ENCODE measurements around the gene FHIT. TPM values are rescaled to one million over a fixed set of nuclear protein-coding genes. Genes with fewer than 3 reads are reported as not detected.
"Not testable (repeated sequence)": the region's sequence is repeated elsewhere in the genome, so short reads cannot be mapped to it uniquely, and the experiment has no call there.

The FHIT gene
- total RNA-seq, 2 experiments from 2014 or later: 86.0 to 90.6 TPM

DNA sequence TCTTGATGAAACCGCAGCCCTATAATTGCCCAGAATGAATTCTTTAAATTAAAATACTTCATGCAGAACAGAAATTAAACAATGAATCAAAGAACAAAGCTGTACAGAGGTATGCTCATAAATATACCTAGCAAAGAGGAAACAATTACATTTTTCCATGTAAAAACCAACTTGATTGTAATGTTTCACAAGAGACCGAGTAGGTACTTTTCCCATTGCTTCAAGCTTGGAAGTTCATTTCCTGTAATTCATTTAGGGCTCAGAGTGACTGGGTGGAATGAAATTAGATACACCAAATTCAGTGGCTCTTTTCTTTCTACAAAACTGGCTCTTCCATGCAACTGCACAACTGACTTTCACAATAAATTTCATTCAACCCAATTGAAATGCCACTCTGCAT lies 51.4 kb downstream of the FHIT start:
- ChIA-PET POLR2A (no interaction called here), CTCF (no interaction called here)
- Histone ChIP-seq H3K9me3 (ENCODE audit: control insufficient read depth in 1 of 2, insufficient read depth in 1 of 2, low read length in 2 of 2) (peaks cover 0 to 5% of the 10 kb centered on the region in 2 experiments), H3K27ac (ENCODE audit: low read depth in 1 of 2, low read length in 2 of 2) (no peak overlapping the region), H3K36me3 (ENCODE audit: insufficient read depth, low read length) (no peaks in the 10 kb centered on the region), H3K4me3 (ENCODE audit: low read length) (no peak overlapping the region), H3K4me1 (ENCODE audit: insufficient read depth, low read length) (no peaks in the 10 kb centered on the region), H3K27me3 (ENCODE audit: control insufficient read depth in 1 of 2, insufficient read depth in 2 of 2, low read length in 2 of 2) (no peaks in the 10 kb centered on the region)
- H3K27ac Mint-ChIP-seq: no peak overlapping the region
- no peaks in the 10 kb centered on the region for H3K36me3 Mint-ChIP-seq (ENCODE audit: low read depth)
- H3K4me3 Mint-ChIP-seq: no peak overlapping the region
- TF ChIP-seq, protein P1, sequence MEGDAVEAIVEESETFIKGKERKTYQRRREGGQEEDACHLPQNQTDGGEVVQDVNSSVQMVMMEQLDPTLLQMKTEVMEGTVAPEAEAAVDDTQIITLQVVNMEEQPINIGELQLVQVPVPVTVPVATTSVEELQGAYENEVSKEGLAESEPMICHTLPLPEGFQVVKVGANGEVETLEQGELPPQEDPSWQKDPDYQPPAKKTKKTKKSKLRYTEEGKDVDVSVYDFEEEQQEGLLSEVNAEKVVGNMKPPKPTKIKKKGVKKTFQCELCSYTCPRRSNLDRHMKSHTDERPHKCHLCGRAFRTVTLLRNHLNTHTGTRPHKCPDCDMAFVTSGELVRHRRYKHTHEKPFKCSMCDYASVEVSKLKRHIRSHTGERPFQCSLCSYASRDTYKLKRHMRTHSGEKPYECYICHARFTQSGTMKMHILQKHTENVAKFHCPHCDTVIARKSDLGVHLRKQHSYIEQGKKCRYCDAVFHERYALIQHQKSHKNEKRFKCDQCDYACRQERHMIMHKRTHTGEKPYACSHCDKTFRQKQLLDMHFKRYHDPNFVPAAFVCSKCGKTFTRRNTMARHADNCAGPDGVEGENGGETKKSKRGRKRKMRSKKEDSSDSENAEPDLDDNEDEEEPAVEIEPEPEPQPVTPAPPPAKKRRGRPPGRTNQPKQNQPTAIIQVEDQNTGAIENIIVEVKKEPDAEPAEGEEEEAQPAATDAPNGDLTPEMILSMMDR (IDR thresholded peaks at IDR 0.05): no peak
- intact Hi-C loops (cut with DNase I, micrococcal nuclease): no loop called here
- H3K4me1 Mint-ChIP-seq (ENCODE audit: low read depth): no peaks in the 10 kb centered on the region
- no peaks in the 10 kb centered on the region for H3K9me3 Mint-ChIP-seq
- H3K27me3 Mint-ChIP-seq: no peaks in the 10 kb centered on the region
- DNase-seq: no peak
- ATAC-seq (ENCODE audit: poor library complexity): no peak

DNA sequence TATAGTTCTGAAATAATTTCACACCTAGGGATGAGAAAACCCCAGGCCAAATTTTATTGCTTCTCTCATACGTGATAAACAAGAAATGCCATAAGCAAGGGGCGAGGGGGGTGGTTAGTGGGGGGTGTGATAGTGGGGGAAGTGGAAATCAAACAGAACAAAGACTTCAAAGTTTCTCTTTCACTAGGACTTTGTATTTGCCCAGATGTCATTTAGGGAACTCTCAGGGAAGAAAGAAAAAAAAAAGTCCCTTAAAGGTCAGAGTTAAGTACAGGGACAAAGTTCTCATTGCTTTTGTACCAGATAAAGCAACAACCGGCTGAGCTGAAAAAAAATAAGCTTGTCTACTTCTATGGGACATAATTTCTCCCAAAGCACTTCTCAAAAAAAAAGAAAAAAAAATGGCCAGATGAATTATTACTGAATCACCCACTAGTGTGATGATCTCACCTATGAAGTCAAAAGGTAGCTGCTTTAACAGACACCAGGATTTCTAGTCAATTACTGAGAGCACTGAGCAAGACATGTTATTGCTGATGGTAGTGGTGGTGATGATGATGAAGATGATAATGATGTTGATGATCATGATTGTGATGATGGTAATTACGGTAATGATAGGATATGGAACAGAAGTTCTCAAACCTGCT lies 56.2 kb downstream of the FHIT start:
- H3K9me3 ChIP-seq (ENCODE audit: control insufficient read depth in 1 of 2, insufficient read depth in 1 of 2, low read length in 2 of 2): no peaks in the 10 kb centered on the region
- H3K27me3 ChIP-seq (ENCODE audit: control insufficient read depth in 1 of 2, insufficient read depth in 2 of 2, low read length in 2 of 2): no peaks in the 10 kb centered on the region
- no peak for ATAC-seq (ENCODE audit: poor library complexity)
- Mint-ChIP-seq H3K27me3 (no peaks in the 10 kb centered on the region), H3K36me3 (ENCODE audit: low read depth) (no peaks in the 10 kb centered on the region), H3K27ac (no peak overlapping the region), H3K9me3 (peaks cover 1% of the 10 kb centered on the region), H3K4me1 (ENCODE audit: low read depth) (no peaks in the 10 kb centered on the region), H3K4me3 (no peak overlapping the region)
- H3K27ac ChIP-seq (ENCODE audit: low read depth in 1 of 2, low read length in 2 of 2): no peak overlapping the region
- TF ChIP-seq, protein P1 (IDR thresholded peaks at IDR 0.05): no peak
- ChIA-PET CTCF (no interaction called here), POLR2A (no interaction called here)
- intact Hi-C loops (cut with DNase I, micrococcal nuclease): no loop called here
- DNase-seq: no peak
- no peak overlapping the region for H3K4me3 ChIP-seq (ENCODE audit: low read length)
- no peaks in the 10 kb centered on the region for H3K36me3 ChIP-seq (ENCODE audit: insufficient read depth, low read length)
- H3K4me1 ChIP-seq (ENCODE audit: insufficient read depth, low read length): no peaks in the 10 kb centered on the region

DNA sequence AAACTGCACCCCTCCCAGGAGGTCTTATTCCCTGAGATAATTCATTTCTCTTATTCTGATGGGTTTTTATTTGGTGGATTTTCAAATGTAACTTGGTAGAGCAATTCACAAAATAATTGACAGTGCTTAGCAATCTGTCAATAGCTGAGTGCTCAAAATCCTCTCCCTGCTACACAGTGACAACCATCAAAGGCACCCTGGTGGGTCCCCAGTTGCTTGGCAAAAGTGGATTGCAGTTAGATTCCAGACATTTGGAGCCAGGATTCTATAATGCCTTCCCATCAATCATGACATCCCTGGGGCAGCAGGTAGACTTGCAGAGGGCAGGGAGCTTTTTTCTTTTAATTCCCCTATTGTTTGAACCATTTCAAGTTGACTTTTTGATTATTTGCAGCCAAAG lies 59.0 kb downstream of the FHIT start:
- H3K27me3 ChIP-seq (ENCODE audit: control insufficient read depth in 1 of 2, insufficient read depth in 2 of 2, low read length in 2 of 2): no peaks in the 10 kb centered on the region
- Mint-ChIP-seq H3K4me1 (ENCODE audit: low read depth) (no peaks in the 10 kb centered on the region), H3K36me3 (ENCODE audit: low read depth) (no peaks in the 10 kb centered on the region), H3K27ac (no peak overlapping the region), H3K9me3 (peaks cover 4% of the 10 kb centered on the region), H3K27me3 (no peaks in the 10 kb centered on the region), H3K4me3 (no peak overlapping the region)
- ATAC-seq (ENCODE audit: poor library complexity) (no peak), DNase-seq (no peak)
- no peak overlapping the region for H3K27ac ChIP-seq (ENCODE audit: low read depth in 1 of 2, low read length in 2 of 2)
- ChIA-PET POLR2A (no interaction called here), CTCF (no interaction called here)
- H3K36me3 ChIP-seq (ENCODE audit: insufficient read depth, low read length): no peaks in the 10 kb centered on the region
- intact Hi-C loops (cut with DNase I, micrococcal nuclease): no loop called here
- H3K4me3 ChIP-seq (ENCODE audit: low read length): no peak overlapping the region
- no peaks in the 10 kb centered on the region for H3K9me3 ChIP-seq (ENCODE audit: control insufficient read depth in 1 of 2, insufficient read depth in 1 of 2, low read length in 2 of 2)
- H3K4me1 ChIP-seq (ENCODE audit: insufficient read depth, low read length): no peaks in the 10 kb centered on the region
- TF ChIP-seq, protein P1 (IDR thresholded peaks at IDR 0.05): no peak

DNA sequence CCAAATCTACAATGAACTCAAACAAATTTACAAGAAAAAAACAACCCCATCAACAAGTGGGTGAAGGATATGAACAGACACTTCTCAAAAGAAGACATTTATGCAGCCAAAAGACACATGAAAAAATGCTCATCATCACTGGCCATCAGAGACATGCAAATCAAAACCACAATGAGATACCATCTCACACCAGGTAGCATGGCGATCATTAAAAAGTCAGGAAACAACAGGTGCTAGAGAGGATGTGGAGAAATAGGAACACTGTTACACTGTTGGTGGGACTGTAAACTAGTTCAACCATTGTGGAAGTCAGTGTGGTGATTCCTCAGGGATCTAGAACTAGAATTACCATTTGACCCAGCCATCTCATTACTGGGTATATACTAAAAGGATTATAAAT lies 61.0 kb downstream of the FHIT start:
- H3K27ac Mint-ChIP-seq; H3K9me3 Mint-ChIP-seq; intact Hi-C loops (cut with DNase I, micrococcal nuclease); POLR2A ChIA-PET; H3K36me3 ChIP-seq (ENCODE audit: insufficient read depth, low read length); H3K4me1 Mint-ChIP-seq (ENCODE audit: low read depth); H3K4me3 Mint-ChIP-seq; H3K9me3 ChIP-seq (ENCODE audit: control insufficient read depth in 1 of 2, insufficient read depth in 1 of 2, low read length in 2 of 2); H3K4me1 ChIP-seq (ENCODE audit: insufficient read depth, low read length); H3K27me3 ChIP-seq (ENCODE audit: control insufficient read depth in 1 of 2, insufficient read depth in 2 of 2, low read length in 2 of 2); H3K4me3 ChIP-seq (ENCODE audit: low read length); CTCF ChIA-PET; H3K36me3 Mint-ChIP-seq (ENCODE audit: low read depth); ATAC-seq (ENCODE audit: poor library complexity); H3K27ac ChIP-seq (ENCODE audit: low read depth in 1 of 2, low read length in 2 of 2); DNase-seq; H3K27me3 Mint-ChIP-seq: not testable (repeated sequence)

All from CD4-positive, alpha-beta T cell (primary cell).